A673 (cell line): ENCODE measurements around the gene DIPK1A. TPM values are rescaled to one million over a fixed set of nuclear protein-coding genes. Genes with fewer than 3 reads are reported as not detected.

Source experiments
- BruUV-seq: library from RNA; stranded (reverse); fragments of 400-500 nt; replicated peaks from 2 replicates; lab custom pipeline; 2021; lab: Mats Ljungman, UMichigan
- CTCF ChIA-PET: fragments of 300-600 bp; sonication (Branson Sonifier 250); formaldehyde crosslinking; loops from one replicate; lab custom pipeline; 2022; ENCODE audit warnings: antibody characterized with exemption; lab: Charles Lee
- POLR2A ChIA-PET: fragments of 300-600 bp; sonication (Branson Sonifier 250); formaldehyde crosslinking; loops from one replicate; lab custom pipeline; 2022; ENCODE audit warnings: antibody characterized with exemption; ENCODE audit not compliant: low non-redundant PET; lab: Charles Lee
- DNase-seq: peaks from one replicate; pipeline ENCODE4 v3.0.0-alpha.2; 2015; ENCODE audit warnings: low spot score
- H3K27ac ChIP-seq: fragments of 200-600 bp; sonication (generic); 2 replicates; pipeline ENCODE4 v1.5.1; 2016; ENCODE audit warnings: mixed run types, low read depth, mild to moderate bottlenecking, mixed read lengths, antibody characterized with exemption, low read length; ENCODE audit not compliant: poor library complexity, severe bottlenecking
- H3K27me3 ChIP-seq: fragments of 200-600 bp; sonication (generic); replicated peaks from 2 replicates; pipeline ENCODE4 v1.6.1; 2017; ENCODE audit warnings: mixed run types, low read depth, mild to moderate bottlenecking, mixed read lengths, antibody characterized with exemption, low read length; ENCODE audit not compliant: insufficient read depth, poor library complexity
- H3K36me3 ChIP-seq: fragments of 200-600 bp; sonication (generic); 2 replicates; pipeline ENCODE4 v1.6.1; 2016; ENCODE audit warnings: mixed run types, mild to moderate bottlenecking, mixed read lengths, antibody characterized with exemption, low read length; ENCODE audit not compliant: insufficient read depth, poor library complexity, severe bottlenecking
- H3K4me1 ChIP-seq: fragments of 200-600 bp; sonication (generic); 2 replicates; pipeline ENCODE4 v1.6.1; 2017; ENCODE audit warnings: mixed run types, mild to moderate bottlenecking, mixed read lengths, antibody characterized with exemption, low read length; ENCODE audit not compliant: insufficient read depth, poor library complexity, severe bottlenecking
- H3K4me3 ChIP-seq: fragments of 200-600 bp; sonication (generic); 2 replicates; pipeline ENCODE4 v1.5.1; 2016; ENCODE audit warnings: low read depth, mixed run types, mild to moderate bottlenecking, mixed read lengths, low read length; ENCODE audit not compliant: poor library complexity, severe bottlenecking
- H3K9me3 ChIP-seq: fragments of 200-600 bp; sonication (generic); 2 replicates; pipeline ENCODE4 v1.6.1; 2016; ENCODE audit warnings: mixed run types, low read depth, mild to moderate bottlenecking, mixed read lengths, antibody characterized with exemption, low read length; ENCODE audit not compliant: poor library complexity, severe bottlenecking
- CTCF ChIP-seq: fragments of 300-800, 200-600 bp; sonication (generic); conservative IDR thresholded peaks from 2 replicates; pipeline ENCODE4 v1.5.1; 2017; ENCODE audit warnings: low read depth, mild to moderate bottlenecking, antibody characterized with exemption, low read length, moderate library complexity, mixed read lengths
- intact Hi-C: fragments of 100-400 bp; cut with micrococcal nuclease; formaldehyde crosslinking; loops from one replicate; pipeline ENCODE4 v1.10.0; 2022; ENCODE audit not compliant: unreplicated experiment
- total RNA-seq: library from RNA; stranded (reverse); gene quantifications from 2 replicates; pipeline ENCODE4 v1.2.3, GENCODE V29; 2021

Gene DIPK1A
- total RNA-seq, 1 experiment from 2014 or later, result 10.9 TPM

- POLR2A ChIA-PET, result no interaction called here
- BruUV-seq, result no TSS peak
These were observed 168.9 kb downstream of the DIPK1A start for GRCh38 chr1:92792340-92792782.

More at GRCh38 chr1:92792340-92792782, 168.9 kb downstream of the DIPK1A start:
- CTCF ChIA-PET, result interaction anchor here (1.0 kb wide), 1 partner anchor 43 kb away, joined by 4 read pairs; no protein-coding TSS in a partner anchor
- no peaks in the 10 kb centered on the region for H3K36me3 ChIP-seq
- TF ChIP-seq CTCF, result no peak
- H3K4me1 ChIP-seq, result peaks cover 11% of the 10 kb centered on the region
- intact Hi-C loops, result no loop called here
- H3K9me3 ChIP-seq, result no peaks in the 10 kb centered on the region
- no peak overlapping the region for H3K27ac ChIP-seq
- no peak overlapping the region for H3K4me3 ChIP-seq
- H3K27me3 ChIP-seq, result no peaks in the 10 kb centered on the region
- DNase-seq, result peak; percentile 28

Other genes starting within 250 kb of the DIPK1A start
- 31.6 and 32.6 TPM in 2 replicates for gene EVI5, start 176.4 kb downstream of the DIPK1A start, total RNA-seq
- gene RPL5, start 129.4 kb downstream of the DIPK1A start, total RNA-seq, result 1,348 and 1,415 TPM in 2 replicates
- gene MTF2, start 117.8 kb upstream of the DIPK1A start, total RNA-seq, result 68.5 and 68.7 TPM in 2 replicates
- gene TMED5, start 219.0 kb upstream of the DIPK1A start, total RNA-seq, result 45.5 and 52.6 TPM in 2 replicates
- gene CCDC18, start 219.3 kb upstream of the DIPK1A start, total RNA-seq, result 22.1 and 25.9 TPM in 2 replicates